ENCODE results near the gene TMEM11.

DNA sequence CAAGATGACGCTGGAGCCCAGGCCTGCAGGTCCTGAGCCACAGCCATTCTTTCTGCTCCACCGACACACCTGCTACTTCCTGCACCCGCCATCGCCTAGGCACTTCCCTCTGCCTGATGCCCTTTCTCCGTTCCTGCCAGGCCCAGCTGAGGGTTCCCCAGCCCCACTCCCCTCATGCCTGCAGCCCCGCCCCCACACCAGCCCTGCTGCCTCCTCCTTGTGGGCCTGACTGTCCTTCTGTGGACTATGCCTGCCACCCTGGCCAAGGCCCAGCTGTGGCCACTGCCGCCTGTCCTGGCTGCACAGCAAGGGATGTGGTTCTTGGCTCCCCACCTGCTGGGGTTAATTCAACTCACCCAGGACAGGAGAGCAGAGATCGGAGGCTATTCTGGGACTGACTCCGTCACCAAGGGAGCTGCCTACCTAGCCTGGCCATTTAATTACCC, 31.7 kb upstream of the TMEM11 start:
- TF ChIP-seq POLR2A (IDR thresholded peaks at IDR 0.05; ENCODE audit: low read length) (no peak), GATA1 (IDR thresholded peaks at IDR 0.05; ENCODE audit: low read depth, low read length) (no peak)

All from erythroblast (primary cell).